T-helper 1 cell treated with Interleukin-12 subunit alpha and Interleukin-12 subunit beta and Interleukin-4 antibody, amounts not matched to agents 30 ng/mL and 1 ng/mL, for 36 hours (primary cell): ENCODE measurements around the gene FGF23. TPM values are rescaled to one million over a fixed set of nuclear protein-coding genes. Genes with fewer than 3 reads are reported as not detected.
"Not testable (repeated sequence)": the region's sequence is repeated elsewhere in the genome, so short reads cannot be mapped to it uniquely, and the experiment has no call there.

Experiments
- intact Hi-C: fragments of 100-400 bp; cut with micrococcal nuclease; formaldehyde crosslinking; loops from one replicate; pipeline ENCODE4 v1.15.1; 2024
- total RNA-seq: library from RNA; stranded (reverse); gene quantifications from 2 replicates; pipeline ENCODE4 v1.2.3, GENCODE V29; 2022

Gene FGF23
- not detected in 2 replicates for total RNA-seq

- intact Hi-C loops, result no loop called here
These were observed at the start of gene FGF23 for GRCh38 chr12:4379405-4379804. Gene FGF23, minus strand, starts transcription at chr12:4379712. Its CDS starts 130 bp downstream, at chr12:4379582.

GRCh38 chr12:4424422-4424821, 44.9 kb upstream of the FGF23 start:
- intact Hi-C loops, result loop anchor here (5.0 to 10.0 kb wide), 2 partner anchors 330 to 537 kb away; no protein-coding TSS in a partner anchor

GRCh38 chr12:4423528-4424195, 44.1 kb upstream of the FGF23 start:
- intact Hi-C loops, result loop anchor here (5.0 to 10.0 kb wide), 2 partner anchors 331 to 536 kb away; no protein-coding TSS in a partner anchor

GRCh38 chr12:4422985-4423384, 43.5 kb upstream of the FGF23 start:
- intact Hi-C loops, result loop anchor here (5.0 to 10.0 kb wide), 2 partner anchors 332 to 536 kb away; no protein-coding TSS in a partner anchor

GRCh38 chr12:4421590-4422031, 42.1 kb upstream of the FGF23 start:
- intact Hi-C loops, result loop anchor here (1.0 to 10.0 kb wide), 5 partner anchors 65 to 534 kb away; no protein-coding TSS in a partner anchor

- intact Hi-C loops, result loop anchor here (5.0 to 10.0 kb wide), 2 partner anchors 335 to 533 kb away; no protein-coding TSS in a partner anchor
These were observed 40.7 kb upstream of the FGF23 start for GRCh38 chr12:4420138-4420670.

- intact Hi-C loops, result no loop called here
These were observed 39.4 kb upstream of the FGF23 start for GRCh38 chr12:4418913-4419312.

- intact Hi-C loops, result no loop called here
These were observed 38.4 kb upstream of the FGF23 start for GRCh38 chr12:4417936-4418335.

GRCh38 chr12:4417455-4417854, 37.9 kb upstream of the FGF23 start:
- intact Hi-C loops, result no loop called here

GRCh38 chr12:4416276-4416675, 36.8 kb upstream of the FGF23 start:
- intact Hi-C loops, result no loop called here

- intact Hi-C loops, result no loop called here
These were observed 33.0 kb upstream of the FGF23 start for GRCh38 chr12:4412465-4412864.

GRCh38 chr12:4412056-4412455, 32.5 kb upstream of the FGF23 start:
- intact Hi-C loops, result no loop called here

- intact Hi-C loops, result no loop called here
These were observed 27.6 kb upstream of the FGF23 start for GRCh38 chr12:4407136-4407535.

GRCh38 chr12:4404877-4405637, 25.5 kb upstream of the FGF23 start:
- intact Hi-C loops, result not testable (repeated sequence)

- intact Hi-C loops, result no loop called here
These were observed 23.5 kb upstream of the FGF23 start for GRCh38 chr12:4402996-4403395.

GRCh38 chr12:4401117-4401516, 21.6 kb upstream of the FGF23 start:
- intact Hi-C loops, result no loop called here

GRCh38 chr12:4395818-4396217, 16.3 kb upstream of the FGF23 start:
- intact Hi-C loops, result no loop called here

- intact Hi-C loops, result no loop called here
These were observed 13.7 kb upstream of the FGF23 start for GRCh38 chr12:4393211-4393610.

GRCh38 chr12:4392223-4392742, 12.8 kb upstream of the FGF23 start:
- intact Hi-C loops, result no loop called here

GRCh38 chr12:4388662-4389061, 9.2 kb upstream of the FGF23 start:
- intact Hi-C loops, result no loop called here

- intact Hi-C loops, result no loop called here
These were observed 8.5 kb upstream of the FGF23 start for GRCh38 chr12:4388032-4388431.

- intact Hi-C loops, result no loop called here
These were observed 8.1 kb upstream of the FGF23 start for GRCh38 chr12:4387607-4388006.
